ENCODE measurements around the gene NDUFS2. TPM values are rescaled to one million over a fixed set of nuclear protein-coding genes. Genes with fewer than 3 reads are reported as not detected.
A peak's percentile ranks its signal among the peaks of the same experiment; 100 is the strongest.

NDUFS2 gene
- total and polyA plus RNA-seq, 9 of the 15 experiments (the other 6 are each of a cell fraction or from before 2014, with no cell fraction given) = 70.0 to 176 (median 141) TPM

DNA sequence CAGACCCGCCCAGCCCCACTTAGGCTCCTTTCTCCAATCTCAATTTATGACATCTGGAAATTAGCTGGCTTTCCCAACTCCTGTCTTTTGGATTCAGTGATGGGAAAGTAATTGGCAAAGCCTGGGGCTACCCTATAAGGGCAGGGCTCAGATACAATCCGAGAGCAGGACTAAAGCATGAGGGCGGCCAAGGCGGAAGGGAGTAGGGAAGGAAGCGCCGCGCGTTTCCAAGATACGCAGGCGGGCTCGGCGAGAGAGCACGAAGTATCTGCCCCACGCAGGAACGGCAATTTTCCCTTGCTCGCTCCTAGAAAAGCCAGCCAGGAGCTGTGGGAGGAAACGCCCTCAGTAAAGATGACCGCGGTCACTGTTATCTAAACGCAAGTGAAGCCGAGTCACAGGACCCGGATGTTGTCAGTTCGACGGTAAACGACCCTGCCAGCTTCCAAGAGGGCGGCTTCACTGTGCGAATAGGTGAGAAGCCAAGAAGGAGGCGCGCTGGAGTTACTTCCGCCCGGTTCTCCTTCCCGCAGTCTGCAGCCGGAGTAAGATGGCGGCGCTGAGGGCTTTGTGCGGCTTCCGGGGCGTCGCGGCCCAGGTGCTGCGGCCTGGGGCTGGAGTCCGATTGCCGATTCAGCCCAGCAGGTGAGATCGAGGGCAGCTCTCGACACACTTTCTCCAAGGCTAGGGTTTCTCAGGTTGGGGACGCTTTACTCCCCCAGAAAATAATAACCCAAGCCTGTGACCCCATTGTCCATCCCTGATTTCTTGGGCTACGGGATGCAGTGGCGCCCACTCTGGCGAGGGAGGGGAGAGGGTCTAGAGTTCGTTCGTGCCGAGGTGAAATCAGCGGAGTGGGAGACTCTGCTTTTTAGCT lies at the start of gene NDUFS2 (continued):
- TF ChIP-seq, protein P1, sequence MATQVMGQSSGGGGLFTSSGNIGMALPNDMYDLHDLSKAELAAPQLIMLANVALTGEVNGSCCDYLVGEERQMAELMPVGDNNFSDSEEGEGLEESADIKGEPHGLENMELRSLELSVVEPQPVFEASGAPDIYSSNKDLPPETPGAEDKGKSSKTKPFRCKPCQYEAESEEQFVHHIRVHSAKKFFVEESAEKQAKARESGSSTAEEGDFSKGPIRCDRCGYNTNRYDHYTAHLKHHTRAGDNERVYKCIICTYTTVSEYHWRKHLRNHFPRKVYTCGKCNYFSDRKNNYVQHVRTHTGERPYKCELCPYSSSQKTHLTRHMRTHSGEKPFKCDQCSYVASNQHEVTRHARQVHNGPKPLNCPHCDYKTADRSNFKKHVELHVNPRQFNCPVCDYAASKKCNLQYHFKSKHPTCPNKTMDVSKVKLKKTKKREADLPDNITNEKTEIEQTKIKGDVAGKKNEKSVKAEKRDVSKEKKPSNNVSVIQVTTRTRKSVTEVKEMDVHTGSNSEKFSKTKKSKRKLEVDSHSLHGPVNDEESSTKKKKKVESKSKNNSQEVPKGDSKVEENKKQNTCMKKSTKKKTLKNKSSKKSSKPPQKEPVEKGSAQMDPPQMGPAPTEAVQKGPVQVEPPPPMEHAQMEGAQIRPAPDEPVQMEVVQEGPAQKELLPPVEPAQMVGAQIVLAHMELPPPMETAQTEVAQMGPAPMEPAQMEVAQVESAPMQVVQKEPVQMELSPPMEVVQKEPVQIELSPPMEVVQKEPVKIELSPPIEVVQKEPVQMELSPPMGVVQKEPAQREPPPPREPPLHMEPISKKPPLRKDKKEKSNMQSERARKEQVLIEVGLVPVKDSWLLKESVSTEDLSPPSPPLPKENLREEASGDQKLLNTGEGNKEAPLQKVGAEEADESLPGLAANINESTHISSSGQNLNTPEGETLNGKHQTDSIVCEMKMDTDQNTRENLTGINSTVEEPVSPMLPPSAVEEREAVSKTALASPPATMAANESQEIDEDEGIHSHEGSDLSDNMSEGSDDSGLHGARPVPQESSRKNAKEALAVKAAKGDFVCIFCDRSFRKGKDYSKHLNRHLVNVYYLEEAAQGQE (IDR thresholded peaks at IDR 0.05; ENCODE audit: borderline replicate concordance) = no peak
- TF ChIP-seq, protein P1 (CRISPR knock-in tag; IDR thresholded peaks at IDR 0.05; ENCODE audit: low read depth) = peak; percentile 46; the same call in 1 of the 2 replicates
- TF ChIP-seq HMGN3 (IDR thresholded peaks at IDR 0.05; ENCODE audit: borderline replicate concordance, extremely low read depth, insufficient read length, low read depth, low read length) = peak; percentile 61
- TF ChIP-seq DNMT1 (IDR thresholded peaks at IDR 0.05) = 0 out of 2 replicates have a peak, but pooled peaks have one; percentile 75
- TF ChIP-seq SIN3B (IDR thresholded peaks at IDR 0.05; ENCODE audit: low read depth) = peak; percentile 80
- no peak for TF ChIP-seq ZNF274 (IDR thresholded peaks at IDR 0.05; ENCODE audit: borderline replicate concordance, low read depth, low read length)
- TF ChIP-seq TAF9B (IDR thresholded peaks at IDR 0.05; ENCODE audit: partially characterized antibody) = peak; percentile 98
- TF ChIP-seq, protein P2, sequence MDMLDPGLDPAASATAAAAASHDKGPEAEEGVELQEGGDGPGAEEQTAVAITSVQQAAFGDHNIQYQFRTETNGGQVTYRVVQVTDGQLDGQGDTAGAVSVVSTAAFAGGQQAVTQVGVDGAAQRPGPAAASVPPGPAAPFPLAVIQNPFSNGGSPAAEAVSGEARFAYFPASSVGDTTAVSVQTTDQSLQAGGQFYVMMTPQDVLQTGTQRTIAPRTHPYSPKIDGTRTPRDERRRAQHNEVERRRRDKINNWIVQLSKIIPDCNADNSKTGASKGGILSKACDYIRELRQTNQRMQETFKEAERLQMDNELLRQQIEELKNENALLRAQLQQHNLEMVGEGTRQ (CRISPR knock-in tag; IDR thresholded peaks at IDR 0.05) = no peak
- peak; percentile 84 for TF ChIP-seq POLR2AphosphoS5 (IDR thresholded peaks at IDR 0.05; ENCODE audit: control insufficient read depth, insufficient read depth, low read depth, low read length)
- TF ChIP-seq, protein P3, sequence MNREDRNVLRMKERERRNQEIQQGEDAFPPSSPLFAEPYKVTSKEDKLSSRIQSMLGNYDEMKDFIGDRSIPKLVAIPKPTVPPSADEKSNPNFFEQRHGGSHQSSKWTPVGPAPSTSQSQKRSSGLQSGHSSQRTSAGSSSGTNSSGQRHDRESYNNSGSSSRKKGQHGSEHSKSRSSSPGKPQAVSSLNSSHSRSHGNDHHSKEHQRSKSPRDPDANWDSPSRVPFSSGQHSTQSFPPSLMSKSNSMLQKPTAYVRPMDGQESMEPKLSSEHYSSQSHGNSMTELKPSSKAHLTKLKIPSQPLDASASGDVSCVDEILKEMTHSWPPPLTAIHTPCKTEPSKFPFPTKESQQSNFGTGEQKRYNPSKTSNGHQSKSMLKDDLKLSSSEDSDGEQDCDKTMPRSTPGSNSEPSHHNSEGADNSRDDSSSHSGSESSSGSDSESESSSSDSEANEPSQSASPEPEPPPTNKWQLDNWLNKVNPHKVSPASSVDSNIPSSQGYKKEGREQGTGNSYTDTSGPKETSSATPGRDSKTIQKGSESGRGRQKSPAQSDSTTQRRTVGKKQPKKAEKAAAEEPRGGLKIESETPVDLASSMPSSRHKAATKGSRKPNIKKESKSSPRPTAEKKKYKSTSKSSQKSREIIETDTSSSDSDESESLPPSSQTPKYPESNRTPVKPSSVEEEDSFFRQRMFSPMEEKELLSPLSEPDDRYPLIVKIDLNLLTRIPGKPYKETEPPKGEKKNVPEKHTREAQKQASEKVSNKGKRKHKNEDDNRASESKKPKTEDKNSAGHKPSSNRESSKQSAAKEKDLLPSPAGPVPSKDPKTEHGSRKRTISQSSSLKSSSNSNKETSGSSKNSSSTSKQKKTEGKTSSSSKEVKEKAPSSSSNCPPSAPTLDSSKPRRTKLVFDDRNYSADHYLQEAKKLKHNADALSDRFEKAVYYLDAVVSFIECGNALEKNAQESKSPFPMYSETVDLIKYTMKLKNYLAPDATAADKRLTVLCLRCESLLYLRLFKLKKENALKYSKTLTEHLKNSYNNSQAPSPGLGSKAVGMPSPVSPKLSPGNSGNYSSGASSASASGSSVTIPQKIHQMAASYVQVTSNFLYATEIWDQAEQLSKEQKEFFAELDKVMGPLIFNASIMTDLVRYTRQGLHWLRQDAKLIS (CRISPR knock-in tag; IDR thresholded peaks at IDR 0.05) = no peak
- TF ChIP-seq THRA (IDR thresholded peaks at IDR 0.05) = no peak
- TF ChIP-seq PPARD (CRISPR knock-in tag; IDR thresholded peaks at IDR 0.05) = no peak
